GM12873 (cell line): ENCODE measurements around the gene MARK1.

Experiments used
- TF ChIP-seq, protein P1 (sequence below): IDR thresholded peaks from 2 replicates; pipeline ENCODE4 v1.5.1; 2012; ENCODE audit warnings: low read depth, mild to moderate bottlenecking, moderate library complexity, low read length, control low read depth; ENCODE audit not compliant: insufficient read depth; ENCODE audit errors: missing control alignments

Gene MARK1

DNA sequence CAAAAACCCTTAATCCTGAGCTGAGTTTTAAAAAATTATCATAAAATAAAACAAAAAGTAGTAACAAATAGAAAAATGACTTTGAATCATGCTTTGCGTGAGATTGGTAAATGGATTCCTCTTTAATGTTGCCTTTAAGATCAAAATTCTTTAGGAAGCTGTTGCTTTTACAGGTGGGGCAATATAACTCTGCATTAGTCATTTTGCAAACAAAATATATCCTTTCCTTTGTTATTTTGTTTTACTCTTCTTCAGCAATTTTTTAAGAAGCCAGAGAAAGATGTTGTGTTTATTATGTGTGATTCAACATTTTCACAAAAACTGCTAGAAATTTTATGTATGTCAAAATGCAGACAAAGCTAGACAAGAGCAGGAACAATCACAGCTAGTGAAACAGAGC, 50.0 kb downstream of the MARK1 start:
- TF ChIP-seq, protein P1, sequence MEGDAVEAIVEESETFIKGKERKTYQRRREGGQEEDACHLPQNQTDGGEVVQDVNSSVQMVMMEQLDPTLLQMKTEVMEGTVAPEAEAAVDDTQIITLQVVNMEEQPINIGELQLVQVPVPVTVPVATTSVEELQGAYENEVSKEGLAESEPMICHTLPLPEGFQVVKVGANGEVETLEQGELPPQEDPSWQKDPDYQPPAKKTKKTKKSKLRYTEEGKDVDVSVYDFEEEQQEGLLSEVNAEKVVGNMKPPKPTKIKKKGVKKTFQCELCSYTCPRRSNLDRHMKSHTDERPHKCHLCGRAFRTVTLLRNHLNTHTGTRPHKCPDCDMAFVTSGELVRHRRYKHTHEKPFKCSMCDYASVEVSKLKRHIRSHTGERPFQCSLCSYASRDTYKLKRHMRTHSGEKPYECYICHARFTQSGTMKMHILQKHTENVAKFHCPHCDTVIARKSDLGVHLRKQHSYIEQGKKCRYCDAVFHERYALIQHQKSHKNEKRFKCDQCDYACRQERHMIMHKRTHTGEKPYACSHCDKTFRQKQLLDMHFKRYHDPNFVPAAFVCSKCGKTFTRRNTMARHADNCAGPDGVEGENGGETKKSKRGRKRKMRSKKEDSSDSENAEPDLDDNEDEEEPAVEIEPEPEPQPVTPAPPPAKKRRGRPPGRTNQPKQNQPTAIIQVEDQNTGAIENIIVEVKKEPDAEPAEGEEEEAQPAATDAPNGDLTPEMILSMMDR = no peak

DNA sequence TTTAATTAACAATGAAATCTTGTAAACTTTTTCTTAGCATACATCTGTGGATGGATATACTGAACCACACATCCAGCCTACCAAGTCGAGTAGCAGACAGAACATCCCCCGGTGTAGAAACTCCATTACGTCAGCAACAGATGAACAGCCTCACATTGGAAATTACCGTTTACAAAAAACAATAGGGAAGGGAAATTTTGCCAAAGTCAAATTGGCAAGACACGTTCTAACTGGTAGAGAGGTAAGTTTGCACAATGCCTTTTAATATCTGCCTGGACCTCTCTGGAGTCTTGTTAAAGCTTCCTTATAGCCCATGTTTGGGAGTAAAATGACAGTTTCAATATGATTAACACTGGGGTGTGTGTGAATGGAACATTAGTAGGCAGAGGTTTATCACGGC, 51.4 kb downstream of the MARK1 start:
- TF ChIP-seq, protein P1 = no peak

DNA sequence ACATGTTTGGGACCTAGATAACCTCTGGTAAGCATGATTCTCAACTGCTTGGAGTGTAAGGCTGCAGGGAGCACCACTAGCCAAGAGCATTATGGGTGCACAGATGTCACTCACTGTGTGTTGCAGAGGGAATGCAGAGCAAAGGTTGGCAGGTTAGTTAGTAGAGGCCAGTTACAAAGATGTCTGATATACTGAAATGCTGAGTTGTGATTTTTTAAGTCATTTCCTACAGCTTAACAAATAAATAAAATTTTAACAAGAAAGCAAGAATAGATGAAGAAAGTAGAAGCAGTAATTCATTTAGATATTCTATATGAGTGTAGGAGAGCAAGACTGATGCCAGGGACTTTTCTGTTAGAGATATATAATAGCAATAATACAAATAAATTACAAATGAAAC, 64.8 kb downstream of the MARK1 start:
- TF ChIP-seq, protein P1 = no peak

DNA sequence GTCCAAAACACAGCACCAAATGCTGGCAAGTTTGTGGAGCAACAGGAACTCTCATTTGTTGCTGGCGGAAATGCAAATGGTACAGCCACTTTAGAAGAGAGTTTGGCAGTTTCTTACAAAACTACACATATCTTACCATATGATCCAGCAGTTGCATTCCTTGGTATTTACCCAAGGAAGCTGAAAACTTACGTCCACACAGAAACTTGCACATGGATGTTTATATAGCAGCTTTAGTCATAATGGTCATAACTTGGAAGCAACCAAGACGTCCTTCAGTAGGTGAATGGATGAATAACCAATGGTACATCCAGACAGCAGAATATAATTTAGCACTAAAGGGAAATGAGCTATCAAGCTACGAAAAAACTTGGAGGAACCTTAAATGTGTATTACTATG, 66.4 kb downstream of the MARK1 start:
- TF ChIP-seq, protein P1 = no peak

DNA sequence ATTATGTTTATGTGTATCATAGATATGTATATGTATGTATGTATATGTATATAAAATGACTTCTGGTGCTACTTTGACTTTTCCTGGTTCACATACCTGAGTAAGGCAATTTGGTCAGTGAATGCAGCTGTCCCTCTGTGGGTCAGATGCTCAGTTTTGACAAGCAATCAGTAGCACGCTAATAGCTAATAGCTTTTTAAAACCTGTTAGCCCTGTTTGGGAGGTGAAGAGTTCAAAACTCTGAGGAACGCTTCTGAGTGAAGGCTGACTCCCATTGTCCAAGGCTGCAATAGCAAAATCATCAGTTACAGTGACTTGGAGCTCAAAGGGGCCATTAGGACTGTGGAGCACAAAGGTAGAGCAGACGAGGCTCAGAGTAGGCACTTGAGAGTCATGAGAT, 67.2 kb downstream of the MARK1 start:
- TF ChIP-seq, protein P1 = no peak

DNA sequence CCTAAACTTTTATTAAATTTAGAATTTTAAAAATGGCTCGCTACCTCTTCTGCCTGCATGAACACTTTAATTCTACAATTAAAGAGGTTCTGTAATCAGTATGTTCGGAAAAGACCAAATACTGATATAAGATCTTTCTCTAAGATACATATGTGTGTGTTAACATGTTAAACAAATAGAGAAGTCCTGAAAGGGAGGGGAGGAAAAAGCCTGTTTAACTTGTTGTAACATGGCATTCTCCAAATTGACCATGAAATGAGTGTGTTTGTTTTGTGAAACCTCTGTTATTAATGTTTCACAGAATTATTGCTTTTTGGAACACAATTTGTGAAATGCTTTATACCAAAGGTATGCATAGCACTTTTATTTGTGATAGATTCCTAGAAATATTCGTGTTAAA, 77.0 kb downstream of the MARK1 start:
- TF ChIP-seq, protein P1 = no peak

DNA sequence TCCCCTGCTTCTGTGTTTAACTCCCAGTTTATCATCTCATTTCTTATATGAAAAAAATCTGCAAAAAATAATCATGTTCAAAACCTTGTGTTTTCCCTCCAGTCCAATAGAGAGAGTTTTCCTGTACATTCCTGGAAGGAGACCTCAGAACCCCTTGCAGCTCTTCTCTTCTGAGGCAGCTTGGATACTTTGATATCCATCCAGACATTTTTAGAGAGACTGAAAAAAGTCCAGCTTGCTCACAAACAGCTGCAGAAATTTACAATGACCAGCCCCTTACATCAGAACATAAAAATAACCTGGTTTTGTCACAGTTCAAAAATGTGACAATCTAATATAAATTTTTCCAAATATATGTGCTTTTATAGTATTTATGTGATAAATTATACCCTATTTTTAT, 88.9 kb downstream of the MARK1 start:
- TF ChIP-seq, protein P1 = no peak

DNA sequence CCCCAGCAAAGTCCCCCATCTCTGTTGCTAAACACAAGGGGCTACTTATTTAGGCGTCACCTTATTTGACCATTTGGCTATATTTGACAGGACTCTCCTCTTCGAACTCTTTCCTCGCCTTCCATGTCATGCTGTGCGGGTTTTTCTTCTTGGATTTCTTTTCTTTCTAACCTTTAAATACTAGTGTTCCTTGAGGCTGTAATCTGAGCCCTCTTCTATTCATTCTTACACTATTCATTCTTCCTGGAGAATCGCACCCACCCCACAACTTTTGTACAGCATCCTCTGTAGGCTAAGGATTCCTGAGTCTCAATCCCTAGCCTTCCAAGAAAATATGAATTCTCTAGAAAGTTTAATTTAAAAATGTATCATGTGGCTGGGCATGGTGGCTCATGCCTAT, 100.5 kb downstream of the MARK1 start:
- TF ChIP-seq, protein P1 = no peak
